ENCODE results near the gene RARA.

Gene RARA

GRCh38 chr17:40346765-40347158, 37.8 kb downstream of the RARA start:
- no peak for DNase-seq

- no peak for DNase-seq
These were observed 38.5 kb downstream of the RARA start for GRCh38 chr17:40347319-40348135.

DNA sequence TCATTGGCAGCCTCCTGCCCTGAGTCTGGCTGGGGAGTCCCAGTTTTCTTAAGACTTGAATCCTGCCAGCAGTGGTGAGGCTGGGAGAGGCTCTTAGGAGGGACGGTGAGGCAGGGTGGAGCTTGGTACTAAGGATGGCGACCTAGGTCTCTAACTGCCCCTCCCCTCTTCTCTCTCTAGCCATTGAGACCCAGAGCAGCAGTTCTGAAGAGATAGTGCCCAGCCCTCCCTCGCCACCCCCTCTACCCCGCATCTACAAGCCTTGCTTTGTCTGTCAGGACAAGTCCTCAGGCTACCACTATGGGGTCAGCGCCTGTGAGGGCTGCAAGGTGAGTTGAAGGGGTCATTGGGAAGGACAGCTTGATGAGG, 39.1 kb downstream of the RARA start:
- DNase-seq = no peak

GRCh38 chr17:40348562-40349476, 39.8 kb downstream of the RARA start:
- DNase-seq = no peak

DNA sequence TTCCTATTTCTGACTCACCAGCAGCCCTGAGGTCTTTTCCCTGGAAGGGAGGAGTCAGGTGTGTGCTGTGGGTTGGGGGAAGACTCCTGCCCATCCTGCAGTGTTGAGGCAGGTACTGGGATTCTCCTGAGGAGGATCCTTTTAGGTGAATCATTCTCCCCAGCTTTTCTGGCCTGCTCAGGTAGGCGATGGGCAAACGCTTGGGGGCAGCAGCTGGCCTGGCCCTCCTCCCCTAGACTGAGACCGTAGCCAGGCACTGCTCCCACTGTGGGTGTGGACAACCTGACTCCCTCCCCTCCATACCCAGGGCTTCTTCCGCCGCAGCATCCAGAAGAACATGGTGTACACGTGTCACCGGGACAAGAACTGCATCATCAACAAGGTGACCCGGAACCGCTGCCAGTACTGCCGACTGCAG, 40.5 kb downstream of the RARA start:
- DNase-seq = no peak

DNA sequence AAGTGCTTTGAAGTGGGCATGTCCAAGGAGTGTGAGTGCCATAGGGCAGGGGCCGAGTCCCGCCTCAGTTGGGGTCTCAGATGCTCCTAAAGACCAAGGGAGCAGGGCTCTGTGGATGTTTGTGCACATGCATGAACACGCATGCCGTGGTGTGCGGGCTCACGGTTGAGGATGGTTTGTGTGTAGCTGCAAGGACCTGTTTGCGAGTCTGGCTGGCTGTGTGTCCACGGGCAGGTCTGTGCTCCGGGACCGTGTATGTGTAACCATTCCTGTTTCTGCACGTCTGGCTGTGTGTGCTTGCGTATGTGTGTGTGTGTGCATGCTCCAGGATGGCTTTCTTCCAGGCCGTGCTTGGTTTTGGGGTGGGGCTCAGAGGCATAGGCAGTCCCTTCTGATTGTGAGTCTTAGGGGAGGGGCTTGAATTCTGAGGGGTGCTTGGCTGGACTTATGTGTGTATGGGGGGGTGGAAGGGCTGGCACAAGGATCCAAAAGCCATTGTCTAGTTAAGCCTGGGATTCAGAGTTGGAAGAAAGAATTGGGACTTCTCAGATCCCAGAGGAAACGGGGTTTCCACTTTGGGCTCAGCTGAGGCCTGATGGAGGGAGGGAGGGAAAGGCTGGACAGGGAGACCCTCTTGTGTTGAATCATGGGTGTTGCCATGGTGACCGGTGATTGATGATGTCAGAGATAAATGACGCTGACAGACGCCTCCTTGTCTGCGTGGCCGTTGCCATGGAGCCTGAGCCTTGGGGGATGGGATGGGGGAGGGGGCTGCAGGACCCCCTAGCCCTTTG, 41.1 kb downstream of the RARA start:
- no peak for DNase-seq

GRCh38 chr17:40350689-40351358, 41.8 kb downstream of the RARA start:
- no peak for DNase-seq

- DNase-seq = no peak
These were observed 42.6 kb downstream of the RARA start for GRCh38 chr17:40351359-40352236.

- no peak for DNase-seq
These were observed 43.3 kb downstream of the RARA start for GRCh38 chr17:40352237-40352778.

- DNase-seq = no peak
These were observed 43.9 kb downstream of the RARA start for GRCh38 chr17:40352779-40353394.

DNA sequence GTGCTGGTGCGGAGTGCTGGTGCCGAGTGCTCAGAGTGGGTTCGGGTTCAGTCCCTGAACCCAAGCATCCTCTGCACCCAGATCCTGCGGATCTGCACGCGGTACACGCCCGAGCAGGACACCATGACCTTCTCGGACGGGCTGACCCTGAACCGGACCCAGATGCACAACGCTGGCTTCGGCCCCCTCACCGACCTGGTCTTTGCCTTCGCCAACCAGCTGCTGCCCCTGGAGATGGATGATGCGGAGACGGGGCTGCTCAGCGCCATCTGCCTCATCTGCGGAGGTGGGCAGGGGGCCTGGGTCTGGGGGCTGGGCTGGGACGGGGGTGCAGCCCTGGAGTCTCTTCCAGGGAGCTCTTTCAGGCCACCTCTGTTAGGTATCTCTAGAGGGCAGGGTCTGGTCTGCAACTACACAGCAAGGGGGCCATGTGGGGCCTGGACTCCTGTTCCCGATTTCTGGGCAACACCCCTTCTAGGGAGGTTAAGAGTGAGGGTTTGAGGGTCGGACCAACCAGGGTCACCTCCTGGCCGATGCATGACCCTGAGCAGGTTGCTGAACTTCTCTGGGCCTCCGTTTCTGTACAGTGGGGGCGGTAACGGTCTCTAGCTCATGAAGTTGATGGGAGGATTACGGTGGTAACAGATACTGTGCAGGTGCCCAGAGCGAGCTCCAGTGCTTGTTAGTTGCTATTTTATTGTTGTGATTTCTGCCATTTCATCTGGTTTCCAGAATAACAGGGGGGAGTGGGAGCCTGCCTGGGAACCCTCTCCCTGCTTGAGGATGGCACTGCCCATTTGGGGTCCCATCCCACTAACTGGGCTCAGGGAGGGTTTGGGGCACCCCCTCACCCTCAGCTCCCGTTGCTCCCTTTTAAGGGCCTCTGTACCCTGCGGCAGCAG, 45.5 kb downstream of the RARA start:
- no peak for DNase-seq

GRCh38 chr17:40355123-40355803, 46.3 kb downstream of the RARA start:
- peak in 1 of 2 donors; percentile 88 for DNase-seq

GRCh38 chr17:40355804-40356758, 47.1 kb downstream of the RARA start:
- no peak for DNase-seq

- no peak for DNase-seq
These were observed 48.3 kb downstream of the RARA start for GRCh38 chr17:40356990-40357881.

DNA sequence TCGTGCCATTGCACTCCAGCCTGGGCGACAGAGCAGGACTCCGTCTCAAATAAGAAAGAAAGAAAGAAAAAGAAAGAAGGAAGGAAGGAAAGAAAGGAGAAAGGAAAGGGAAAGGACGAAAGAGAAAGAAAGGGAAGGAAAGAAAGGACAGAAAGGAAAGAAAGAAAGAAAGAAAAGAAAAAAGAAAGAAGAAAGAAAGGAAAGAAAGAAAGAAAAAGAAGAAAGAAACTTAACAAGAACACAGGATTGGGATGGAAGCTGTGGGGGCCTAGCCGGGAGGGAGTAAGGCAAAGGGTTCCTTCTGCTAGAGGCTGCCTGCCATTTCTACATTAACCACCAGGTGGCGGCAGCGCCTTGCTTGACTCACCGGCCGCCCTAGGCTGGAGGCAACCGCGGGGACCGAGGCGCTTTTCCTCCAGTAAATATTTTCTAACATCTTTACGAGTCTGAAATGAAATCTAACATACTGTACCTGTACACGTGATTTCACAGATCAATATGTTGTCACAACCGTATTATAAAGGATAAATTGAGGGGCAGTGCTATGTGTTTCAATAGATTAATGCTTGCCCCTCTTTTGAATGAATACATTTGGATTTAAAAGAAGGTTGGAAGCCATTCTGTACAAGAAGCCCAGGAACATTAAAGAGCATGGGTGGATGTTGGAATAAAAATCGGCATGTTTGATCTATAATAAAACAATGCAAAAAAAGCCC, 49.5 kb downstream of the RARA start:
- peak; percentile 66 to 99 for DNase-seq

GRCh38 chr17:40360091-40360490, 51.1 kb downstream of the RARA start:
- DNase-seq = no peak

Data from inflammatory macrophage treated with lipopolysaccharide for 1 hour (primary cell).